ENCODE data around the gene ATG5. TPM values are rescaled to one million over a fixed set of nuclear protein-coding genes. Genes with fewer than 3 reads are reported as not detected.

The ATG5 gene
- polyA plus RNA-seq, 3 donors: 15.0 to 31.4 (median 29.9) TPM

DNA sequence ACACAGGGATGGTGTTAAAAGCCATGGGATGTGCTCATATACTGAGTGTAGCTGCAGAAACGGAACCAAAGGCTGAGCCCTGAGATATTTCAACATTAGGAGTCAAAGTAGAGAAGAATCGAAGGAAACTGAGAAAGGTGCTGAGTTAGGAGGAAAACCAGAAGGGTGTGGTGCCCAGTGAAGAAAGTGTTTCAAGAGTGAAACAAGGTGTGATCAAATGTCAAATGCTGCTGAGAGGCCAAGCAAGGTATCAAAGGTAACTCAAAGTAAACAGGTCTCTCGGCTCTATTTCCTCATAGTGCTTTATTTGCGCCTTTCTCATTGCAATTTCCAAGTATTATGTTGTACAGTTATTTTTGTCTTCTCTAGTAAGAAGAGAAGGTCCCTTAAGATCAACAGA is 145.4 kb downstream of the ATG5 start:
- H3K36me3 ChIP-seq (replicated peaks in 1 of 2; ENCODE audit: control insufficient read depth in 1 of 2, insufficient read depth in 2 of 2, low read length in 2 of 2): peaks cover 0 to under 1% of the 10 kb centered on the region in 2 donors
- H4K20me1 ChIP-seq (ENCODE audit: insufficient read depth, low read length): no peaks in the 10 kb centered on the region
- no peak overlapping the region for H3K27ac Mint-ChIP-seq
- no peak overlapping the region for H2AFZ ChIP-seq (ENCODE audit: insufficient read depth, low read depth, low read length, poor library complexity, severe bottlenecking)
- H3K9ac ChIP-seq (ENCODE audit: insufficient read depth, low read length, poor library complexity, severe bottlenecking): no peak overlapping the region
- no peak overlapping the region for H3K4me2 ChIP-seq (replicated peaks; ENCODE audit: extremely low read depth, low read length, poor library complexity, severe bottlenecking)
- no peak overlapping the region for H3K4me3 Mint-ChIP-seq
- H3K4me1 Mint-ChIP-seq: peaks cover 18% of the 10 kb centered on the region
- H3K27me3 Mint-ChIP-seq (ENCODE audit: low read depth in 3 of 3): peaks cover 0 to 4% (median 2%) of the 10 kb centered on the region in 3 donors
- H3K9me3 Mint-ChIP-seq: no peaks in the 10 kb centered on the region
- DNase-seq: no peak
- H3K36me3 Mint-ChIP-seq: no peaks in the 10 kb centered on the region
- H3K9me3 ChIP-seq (replicated peaks in 1 of 2; ENCODE audit: control insufficient read depth in 1 of 2, insufficient read depth in 1 of 2, low read length in 2 of 2): no peaks in the 10 kb centered on the region
- no peak overlapping the region for H3K4me3 ChIP-seq (replicated peaks in 1 of 3; ENCODE audit: low read depth in 2 of 3, low read length in 3 of 3)
- intact Hi-C loops (cut with micrococcal nuclease): no loop called here
- H3K4me1 ChIP-seq (ENCODE audit: control insufficient read depth in 1 of 2, insufficient read depth in 2 of 2, low read length in 2 of 2): peaks cover 7 to 10% of the 10 kb centered on the region in 2 donors
- no peaks in the 10 kb centered on the region for H3K79me2 ChIP-seq (ENCODE audit: insufficient read depth, low read length)
- H3K27ac ChIP-seq (ENCODE audit: low read depth in 1 of 2, low read length in 2 of 2): no peak overlapping the region
- H3K27me3 ChIP-seq (ENCODE audit: control insufficient read depth in 2 of 2, insufficient read depth in 2 of 2, low read length in 2 of 2): no peaks in the 10 kb centered on the region
- 91% methylated on average over 2 of the region's 4 CpGs for WGBS (ENCODE audit: insufficient coverage)
- TF ChIP-seq, protein P1, sequence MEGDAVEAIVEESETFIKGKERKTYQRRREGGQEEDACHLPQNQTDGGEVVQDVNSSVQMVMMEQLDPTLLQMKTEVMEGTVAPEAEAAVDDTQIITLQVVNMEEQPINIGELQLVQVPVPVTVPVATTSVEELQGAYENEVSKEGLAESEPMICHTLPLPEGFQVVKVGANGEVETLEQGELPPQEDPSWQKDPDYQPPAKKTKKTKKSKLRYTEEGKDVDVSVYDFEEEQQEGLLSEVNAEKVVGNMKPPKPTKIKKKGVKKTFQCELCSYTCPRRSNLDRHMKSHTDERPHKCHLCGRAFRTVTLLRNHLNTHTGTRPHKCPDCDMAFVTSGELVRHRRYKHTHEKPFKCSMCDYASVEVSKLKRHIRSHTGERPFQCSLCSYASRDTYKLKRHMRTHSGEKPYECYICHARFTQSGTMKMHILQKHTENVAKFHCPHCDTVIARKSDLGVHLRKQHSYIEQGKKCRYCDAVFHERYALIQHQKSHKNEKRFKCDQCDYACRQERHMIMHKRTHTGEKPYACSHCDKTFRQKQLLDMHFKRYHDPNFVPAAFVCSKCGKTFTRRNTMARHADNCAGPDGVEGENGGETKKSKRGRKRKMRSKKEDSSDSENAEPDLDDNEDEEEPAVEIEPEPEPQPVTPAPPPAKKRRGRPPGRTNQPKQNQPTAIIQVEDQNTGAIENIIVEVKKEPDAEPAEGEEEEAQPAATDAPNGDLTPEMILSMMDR (IDR thresholded peaks at IDR 0.05): no peak

DNA sequence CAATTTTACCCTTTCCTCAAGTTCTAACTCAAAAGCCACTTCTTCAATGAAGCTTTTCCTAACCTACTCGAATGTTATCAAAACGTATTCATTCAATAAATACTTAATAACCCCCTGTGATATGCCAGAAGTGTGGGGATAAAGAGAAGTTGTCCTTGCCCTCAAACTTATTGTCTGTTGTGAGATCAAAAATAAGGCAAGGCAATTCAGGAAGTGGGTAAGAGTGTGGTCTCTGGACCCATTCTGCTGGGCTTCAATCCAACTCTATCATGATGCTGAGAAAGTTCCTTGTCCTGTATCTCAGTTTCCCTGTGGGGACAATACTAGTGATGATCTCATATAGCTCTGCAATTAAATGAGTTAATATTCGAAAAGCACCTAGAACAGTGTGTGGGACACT is 146.7 kb downstream of the ATG5 start:
- Histone ChIP-seq H3K4me3 (replicated peaks in 1 of 3; ENCODE audit: low read depth in 2 of 3, low read length in 3 of 3) (no peak overlapping the region), H3K27ac (ENCODE audit: low read depth in 1 of 2, low read length in 2 of 2) (no peak overlapping the region), H2AFZ (ENCODE audit: insufficient read depth, low read depth, low read length, poor library complexity, severe bottlenecking) (no peak overlapping the region), H4K20me1 (ENCODE audit: insufficient read depth, low read length) (no peaks in the 10 kb centered on the region), H3K4me2 (replicated peaks; ENCODE audit: extremely low read depth, low read length, poor library complexity, severe bottlenecking) (no peak overlapping the region), H3K79me2 (ENCODE audit: insufficient read depth, low read length) (no peaks in the 10 kb centered on the region), H3K36me3 (replicated peaks in 1 of 2; ENCODE audit: control insufficient read depth in 1 of 2, insufficient read depth in 2 of 2, low read length in 2 of 2) (no peaks in the 10 kb centered on the region), H3K9ac (ENCODE audit: insufficient read depth, low read length, poor library complexity, severe bottlenecking) (no peak overlapping the region), H3K27me3 (ENCODE audit: control insufficient read depth in 2 of 2, insufficient read depth in 2 of 2, low read length in 2 of 2) (no peaks in the 10 kb centered on the region), H3K9me3 (replicated peaks in 1 of 2; ENCODE audit: control insufficient read depth in 1 of 2, insufficient read depth in 1 of 2, low read length in 2 of 2) (no peaks in the 10 kb centered on the region), H3K4me1 (ENCODE audit: control insufficient read depth in 1 of 2, insufficient read depth in 2 of 2, low read length in 2 of 2) (peaks cover 8 to 10% of the 10 kb centered on the region in 2 donors)
- Mint-ChIP-seq H3K4me1 (peaks cover 16% of the 10 kb centered on the region), H3K9me3 (no peaks in the 10 kb centered on the region), H3K36me3 (no peaks in the 10 kb centered on the region), H3K27ac (peak overlapping the region in 1 of 7 donors; percentile 1), H3K4me3 (no peak overlapping the region), H3K27me3 (ENCODE audit: low read depth in 3 of 3) (peaks cover 0 to 4% (median 2%) of the 10 kb centered on the region in 3 donors)
- intact Hi-C loops (cut with micrococcal nuclease): no loop called here
- no peak for DNase-seq
- TF ChIP-seq, protein P1 (IDR thresholded peaks at IDR 0.05): no peak
- WGBS (ENCODE audit: insufficient coverage): no CpG with 5 or more reads among the region's 3 CpGs

All from CD14-positive monocyte (primary cell).